ENCODE measurements around the gene VAX1.

VAX1 gene

GRCh38 chr10:117175215-117175900 is 37.3 kb upstream of the VAX1 start:
- H3K9me2 ChIP-seq (replicated peaks; ENCODE audit: insufficient read depth, low read length) = no peaks in the 10 kb centered on the region
- no peaks in the 10 kb centered on the region for H3K9me3 ChIP-seq (ENCODE audit: insufficient read depth, low read length)
- H4K20me1 ChIP-seq (ENCODE audit: low read depth, low read length) = no peaks in the 10 kb centered on the region
- H3K27ac ChIP-seq (ENCODE audit: low read depth, low read length) = no peak overlapping the region
- TF ChIP-seq EZH2phosphoT487 (conservative IDR thresholded peaks at IDR 0.05; ENCODE audit: low read length) (no peak), CTCF (IDR thresholded peaks at IDR 0.05; ENCODE audit: insufficient read depth, low read length, poor library complexity, severe bottlenecking) (no peak)
- H3K36me3 ChIP-seq (ENCODE audit: low read length) = no peaks in the 10 kb centered on the region
- H3K79me2 ChIP-seq (ENCODE audit: insufficient read depth, low read length) = no peaks in the 10 kb centered on the region
- H3K4me2 ChIP-seq (ENCODE audit: low read depth, low read length, poor library complexity, severe bottlenecking) = peak overlapping the region; percentile 53
- peak overlapping the region; percentile 43 for H3K4me3 ChIP-seq (ENCODE audit: insufficient read depth, low read length, poor library complexity, severe bottlenecking)
- H3K27me3 ChIP-seq (ENCODE audit: low read length) = no peaks in the 10 kb centered on the region
- no peaks in the 10 kb centered on the region for H3F3A ChIP-seq (ENCODE audit: insufficient read depth)
- H3K9ac ChIP-seq (ENCODE audit: low read length) = peak overlapping the region; percentile 34
- peak overlapping the region; percentile 91 for H2AFZ ChIP-seq (ENCODE audit: low read depth, low read length, severe bottlenecking)

GRCh38 chr10:117174439-117175214 is 36.6 kb upstream of the VAX1 start:
- peak overlapping the region; percentile 34 for H3K9ac ChIP-seq (ENCODE audit: low read length)
- TF ChIP-seq CTCF (IDR thresholded peaks at IDR 0.05; ENCODE audit: insufficient read depth, low read length, poor library complexity, severe bottlenecking) (peak; percentile 86), EZH2phosphoT487 (conservative IDR thresholded peaks at IDR 0.05; ENCODE audit: low read length) (no peak)
- no peaks in the 10 kb centered on the region for H3K9me3 ChIP-seq (ENCODE audit: insufficient read depth, low read length)
- peak overlapping the region; percentile 53 for H3K4me2 ChIP-seq (ENCODE audit: low read depth, low read length, poor library complexity, severe bottlenecking)
- H3K36me3 ChIP-seq (ENCODE audit: low read length) = no peaks in the 10 kb centered on the region
- H3K27ac ChIP-seq (ENCODE audit: low read depth, low read length) = no peak overlapping the region
- no peaks in the 10 kb centered on the region for H4K20me1 ChIP-seq (ENCODE audit: low read depth, low read length)
- H3F3A ChIP-seq (ENCODE audit: insufficient read depth) = no peaks in the 10 kb centered on the region
- H3K9me2 ChIP-seq (replicated peaks; ENCODE audit: insufficient read depth, low read length) = no peaks in the 10 kb centered on the region
- H3K4me3 ChIP-seq (ENCODE audit: insufficient read depth, low read length, poor library complexity, severe bottlenecking) = peak overlapping the region; percentile 43
- peak overlapping the region; percentile 91 for H2AFZ ChIP-seq (ENCODE audit: low read depth, low read length, severe bottlenecking)
- no peaks in the 10 kb centered on the region for H3K79me2 ChIP-seq (ENCODE audit: insufficient read depth, low read length)
- H3K27me3 ChIP-seq (ENCODE audit: low read length) = no peaks in the 10 kb centered on the region

GRCh38 chr10:117170244-117170643 is 32.2 kb upstream of the VAX1 start:
- no peaks in the 10 kb centered on the region for H4K20me1 ChIP-seq (ENCODE audit: low read depth, low read length)
- no peaks in the 10 kb centered on the region for H3K9me3 ChIP-seq (ENCODE audit: insufficient read depth, low read length)
- no peaks in the 10 kb centered on the region for H3F3A ChIP-seq (ENCODE audit: insufficient read depth)
- H3K9me2 ChIP-seq (replicated peaks; ENCODE audit: insufficient read depth, low read length) = no peaks in the 10 kb centered on the region
- no peaks in the 10 kb centered on the region for H3K27me3 ChIP-seq (ENCODE audit: low read length)
- H3K27ac ChIP-seq (ENCODE audit: low read depth, low read length) = no peak overlapping the region
- TF ChIP-seq CTCF (IDR thresholded peaks at IDR 0.05; ENCODE audit: insufficient read depth, low read length, poor library complexity, severe bottlenecking) (no peak), EZH2phosphoT487 (conservative IDR thresholded peaks at IDR 0.05; ENCODE audit: low read length) (no peak)
- H2AFZ ChIP-seq (ENCODE audit: low read depth, low read length, severe bottlenecking) = no peak overlapping the region
- H3K4me2 ChIP-seq (ENCODE audit: low read depth, low read length, poor library complexity, severe bottlenecking) = no peak overlapping the region
- H3K79me2 ChIP-seq (ENCODE audit: insufficient read depth, low read length) = no peaks in the 10 kb centered on the region
- H3K4me3 ChIP-seq (ENCODE audit: insufficient read depth, low read length, poor library complexity, severe bottlenecking) = no peak overlapping the region
- H3K36me3 ChIP-seq (ENCODE audit: low read length) = no peaks in the 10 kb centered on the region
- H3K9ac ChIP-seq (ENCODE audit: low read length) = no peak overlapping the region
